AG09319 (cell line): ENCODE measurements around the gene CACNA1B.

Source experiments
- DNase-seq: peaks from one replicate; pipeline ENCODE4 v3.0.0-alpha.2; 2010; ENCODE audit warnings: low read depth; ENCODE audit errors: extremely low read depth
- CTCF ChIP-seq: IDR thresholded peaks from 2 replicates; pipeline ENCODE4 v1.5.1; 2011; ENCODE audit warnings: low read depth, mild to moderate bottlenecking, inconsistent platforms, low read length, moderate library complexity

The CACNA1B gene

GRCh38 chr9:137920753-137921152 lies 43.2 kb downstream of the CACNA1B start:
- no peak for DNase-seq
- no peak for TF ChIP-seq CTCF

DNA sequence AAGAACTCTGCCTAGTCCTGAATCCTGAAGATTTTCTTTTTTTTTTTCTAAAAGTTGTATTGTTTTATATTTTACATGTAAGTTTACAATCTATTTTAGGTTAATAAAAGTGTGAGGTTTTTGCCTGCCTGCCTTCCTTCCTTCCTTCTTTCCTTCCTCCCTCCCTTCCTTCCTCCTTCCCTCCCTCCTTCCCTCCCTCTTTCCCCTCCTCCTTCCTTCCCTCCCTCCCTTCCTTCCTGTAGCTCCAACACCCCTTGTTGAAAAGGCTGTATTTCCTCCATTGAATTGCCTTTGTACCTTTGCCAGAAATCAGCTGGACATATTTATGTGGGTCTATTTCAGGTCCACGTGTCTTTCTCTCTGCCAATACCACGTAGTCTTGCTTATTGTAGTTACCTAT lies 46.6 kb downstream of the CACNA1B start:
- no peak for TF ChIP-seq CTCF
- no peak for DNase-seq

DNA sequence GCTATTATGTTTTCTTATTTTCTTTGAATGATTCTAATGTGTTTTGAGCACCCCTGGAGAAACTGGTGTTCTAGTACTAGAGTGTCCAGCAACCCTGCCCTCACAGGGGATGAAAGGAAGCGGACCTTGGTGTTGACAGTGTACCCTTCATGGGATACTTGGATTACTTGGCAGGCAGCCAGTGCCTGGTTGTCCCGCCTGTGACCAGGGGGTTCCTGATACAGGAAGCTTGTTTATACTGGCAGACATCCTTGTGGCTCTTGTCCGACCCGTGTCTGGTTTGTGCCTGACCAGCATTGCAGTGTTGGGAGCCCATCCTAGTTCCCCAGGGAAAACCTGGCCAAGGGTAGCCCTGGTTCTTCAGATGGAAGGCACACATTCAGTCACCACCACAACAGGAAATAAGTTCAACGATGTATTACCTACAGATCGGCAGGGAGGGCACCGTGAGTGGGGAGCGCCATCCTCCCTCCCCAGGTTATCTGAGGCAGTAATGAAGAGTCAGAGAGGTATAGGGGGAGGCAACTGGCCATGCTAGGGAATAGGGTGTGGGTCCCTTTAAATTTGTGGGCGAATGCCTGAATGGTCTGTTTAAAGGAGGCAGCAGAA lies 47.3 kb downstream of the CACNA1B start:
- no peak for DNase-seq
- no peak for TF ChIP-seq CTCF

DNA sequence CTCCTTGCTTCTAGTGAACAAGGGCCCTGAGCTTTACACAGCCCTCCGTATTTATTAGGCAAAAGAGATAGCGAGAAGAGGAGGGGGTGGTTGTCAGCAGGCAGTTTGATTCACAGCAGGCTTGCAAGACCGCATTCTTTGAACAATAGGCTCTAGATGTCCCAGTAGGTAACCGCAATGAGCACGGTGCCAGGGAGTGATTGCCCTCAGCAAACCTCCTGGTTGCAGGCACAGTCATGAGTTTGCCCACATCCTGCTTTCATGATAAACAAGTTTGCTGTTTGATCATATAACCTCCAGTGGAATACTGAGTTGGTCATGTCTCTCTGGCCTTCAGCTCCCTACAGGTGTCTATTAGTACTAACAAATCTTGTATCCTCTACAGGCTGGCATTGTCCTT lies 66.1 kb downstream of the CACNA1B start:
- TF ChIP-seq CTCF: no peak
- no peak for DNase-seq

GRCh38 chr9:137945581-137945980 lies 68.0 kb downstream of the CACNA1B start:
- TF ChIP-seq CTCF: no peak
- no peak for DNase-seq

DNA sequence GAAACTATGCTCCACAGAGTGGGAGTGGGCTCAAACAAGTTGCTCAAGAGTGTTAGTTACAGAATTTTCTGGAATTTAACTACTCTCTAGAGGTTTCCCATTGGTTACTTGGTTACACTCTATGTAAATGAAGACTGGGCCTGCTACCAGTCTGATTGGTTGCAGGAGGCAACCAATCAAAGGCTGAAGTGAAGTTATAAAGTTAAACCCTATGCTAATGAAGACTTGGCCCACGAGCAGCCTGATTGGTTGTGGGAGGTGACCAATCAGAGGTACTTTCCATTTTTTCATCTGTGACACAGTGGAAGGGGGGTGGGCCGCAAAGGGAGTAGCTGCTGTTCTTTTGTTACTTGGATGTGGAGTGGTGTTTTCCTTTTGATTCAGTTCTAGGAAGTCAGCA lies 69.4 kb downstream of the CACNA1B start:
- TF ChIP-seq CTCF: no peak
- no peak for DNase-seq

DNA sequence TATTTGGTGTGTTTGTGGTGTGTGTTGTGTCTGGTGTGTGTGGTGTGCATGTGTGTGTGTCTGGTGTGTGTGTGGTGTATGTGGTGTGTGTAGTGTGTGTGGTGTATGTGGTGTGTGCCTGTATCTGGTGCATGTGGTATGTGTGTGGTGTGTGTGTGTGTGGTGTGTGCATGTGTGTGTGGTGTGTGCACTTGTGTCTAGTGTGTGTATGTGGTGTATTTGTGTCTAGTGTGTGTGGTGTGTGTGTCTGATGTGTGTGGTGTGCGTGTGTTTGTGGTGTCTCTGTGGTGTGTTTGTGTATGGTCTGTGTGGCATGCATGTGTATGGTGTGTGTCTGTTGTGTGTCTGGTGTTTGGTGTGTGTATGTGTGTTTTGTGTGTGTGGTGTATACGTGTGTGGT lies 71.1 kb downstream of the CACNA1B start:
- TF ChIP-seq CTCF: no peak

More for the DNA sequence above, 71.1 kb downstream of the CACNA1B start:
- DNase-seq: no peak
